HCT116 (cell line): ENCODE results near the gene RSPH9. TPM values are rescaled to one million over a fixed set of nuclear protein-coding genes. Genes with fewer than 3 reads are reported as not detected.

Experiments used
- ATAC-seq: fragments of 200-7000 bp; cut with Tn5 transposase; 2 replicates; pipeline ENCODE4 v1.9.1; 2020; ENCODE audit warnings: mild to moderate bottlenecking, moderate library complexity
- BruUV-seq: library from RNA; stranded (reverse); fragments of 400-500 nt; replicated peaks from 2 replicates; lab custom pipeline; 2021; lab: Mats Ljungman, UMichigan
- CTCF ChIA-PET: fragments of 300-600 bp; sonication (Branson Sonifier 250); formaldehyde crosslinking; loops from one replicate; lab custom pipeline; 2021; ENCODE audit warnings: antibody characterized with exemption; lab: Charles Lee
- POLR2A ChIA-PET: fragments of 300-600, 350-600 bp; sonication (Branson Sonifier 250); formaldehyde crosslinking; loops from one replicate; lab custom pipeline; 2021; ENCODE audit warnings: antibody characterized with exemption; lab: Charles Lee
- RAD21 ChIA-PET, 2 experiments: fragments of 300-600 bp; sonication (Branson Sonifier 250); formaldehyde crosslinking; loops; one replicate each; lab custom pipeline; 2023; ENCODE audit warnings: low total read pairs in 2 of 2; ENCODE audit not compliant: uncharacterized antibody in 2 of 2, unreplicated experiment in 2 of 2, low non-redundant PET in 1 of 2; lab: Charles Lee
- DNase-seq: peaks from one replicate; pipeline ENCODE4 v3.0.0-alpha.2; 2010; ENCODE audit warnings: low read depth, low spot score
- H2AFZ ChIP-seq: fragments of 200-600 bp; shearing (Covaris generic), sonication (generic); 2 replicates; pipeline ENCODE4 v1.6.1; 2017; ENCODE audit warnings: low read depth, mixed run types, mixed read lengths, antibody characterized with exemption, low read length; ENCODE audit not compliant: poor library complexity, severe bottlenecking
- H3K27ac ChIP-seq: 2 replicates; pipeline ENCODE4 v1.5.1; 2012; ENCODE audit warnings: low read depth, low read length
- H3K27me3 ChIP-seq: fragments of 200-600 bp; sonication (generic); 2 replicates; pipeline ENCODE4 v1.6.1; 2016; ENCODE audit warnings: mixed run types, low read length, mixed read lengths; ENCODE audit not compliant: insufficient read depth
- H3K36me3 ChIP-seq, 2 experiments: fragments of 200-500 bp in 1 of 2; fragments of 200-600 bp in 1 of 2; sonication (Bioruptor generic) in 1 of 2; sonication (generic) in 1 of 2; 2 replicates each; pipeline versions ENCODE4 v1.5.1 to v1.6.1; 2014 to 2016; ENCODE audit warnings: low read length in 2 of 2, inconsistent platforms in 1 of 2, mixed read lengths in 1 of 2, mixed run types in 1 of 2; ENCODE audit not compliant: insufficient read depth in 2 of 2, control insufficient read depth in 1 of 2
- H3K4me1 ChIP-seq, 2 experiments: fragments of 200-600 bp in 1 of 2; sonication (generic) in 1 of 2; 2 replicates each; pipeline versions ENCODE4 v1.5.1 to v1.6.1; 2012 to 2017; ENCODE audit warnings: low read length in 2 of 2, inconsistent platforms in 1 of 2, mild to moderate bottlenecking in 1 of 2, mixed read lengths in 1 of 2, mixed run types in 1 of 2, moderate library complexity in 1 of 2; ENCODE audit not compliant: insufficient read depth in 2 of 2, control insufficient read depth in 1 of 2
- H3K4me2 ChIP-seq: fragments of 200-600 bp; sonication (generic); 2 replicates; pipeline ENCODE4 v1.6.1; 2017; ENCODE audit warnings: mixed run types, low read length, mixed read lengths
- H3K4me3 ChIP-seq, 2 experiments: fragments of 200-600 bp in 1 of 2; sonication (generic) in 1 of 2; replicated peaks in 1 of 2; 2 replicates each; pipeline ENCODE4 v1.5.1; 2011 to 2016; ENCODE audit warnings: low read length in 2 of 2, control low read depth in 1 of 2, low read depth in 1 of 2, mild to moderate bottlenecking in 1 of 2, mixed read lengths in 1 of 2, mixed run types in 1 of 2
- H3K79me2 ChIP-seq: fragments of 200-600 bp; sonication (generic); 2 replicates; pipeline ENCODE4 v1.6.1; 2017; ENCODE audit warnings: mild to moderate bottlenecking, mixed run types, low read length, moderate library complexity, mixed read lengths; ENCODE audit not compliant: insufficient read depth
- H3K9ac ChIP-seq: fragments of 200-600 bp; sonication (generic); 2 replicates; pipeline ENCODE4 v1.6.1; 2016; ENCODE audit warnings: low read length, mixed read lengths
- H3K9me2 ChIP-seq: fragments of 200-600 bp; sonication (generic), shearing (Covaris generic); 2 replicates; pipeline ENCODE4 v1.6.1; 2017; ENCODE audit warnings: mixed run types, mild to moderate bottlenecking, moderate library complexity; ENCODE audit not compliant: insufficient read depth
- H3K9me3 ChIP-seq, 2 experiments: fragments of 200-500 bp in 1 of 2; fragments of 200-600 bp in 1 of 2; sonication (Bioruptor generic) in 1 of 2; sonication (generic) in 1 of 2; 2 replicates each; pipeline ENCODE4 v1.6.1; 2014 to 2017; ENCODE audit warnings: low read length in 2 of 2, mixed read lengths in 2 of 2, inconsistent platforms in 1 of 2, low read depth in 1 of 2, mild to moderate bottlenecking in 1 of 2, mixed run types in 1 of 2, moderate library complexity in 1 of 2; ENCODE audit not compliant: control insufficient read depth in 1 of 2, insufficient read depth in 1 of 2
- H4K20me1 ChIP-seq: fragments of 200-600 bp; sonication (generic), shearing (Covaris generic); 2 replicates; pipeline ENCODE4 v1.6.1; 2017; ENCODE audit warnings: mixed run types, mild to moderate bottlenecking, moderate library complexity; ENCODE audit not compliant: insufficient read depth
- ELF1 ChIP-seq: IDR thresholded peaks from 2 replicates; pipeline ENCODE4 v1.6.1; 2012; ENCODE audit warnings: low read depth, borderline replicate concordance
- EZH2 ChIP-seq: fragments of 200-600 bp; sonication (generic); IDR thresholded peaks from 2 replicates; pipeline ENCODE4 v1.6.1; 2017; ENCODE audit warnings: antibody characterized with exemption, mixed run types
- EZH2phosphoT487 ChIP-seq: fragments of 200-600 bp; IDR thresholded peaks from 2 replicates; pipeline ENCODE4 v1.6.1; 2018; ENCODE audit warnings: antibody characterized with exemption, borderline replicate concordance
- POLR2A ChIP-seq: IDR thresholded peaks from 2 replicates; pipeline ENCODE4 v1.7.0; 2011; ENCODE audit warnings: borderline replicate concordance; ENCODE audit not compliant: insufficient read depth, insufficient read length; ENCODE audit errors: extremely low read depth
- RAD21 ChIP-seq: IDR thresholded peaks from 2 replicates; pipeline ENCODE4 v1.6.1; 2012; ENCODE audit warnings: low read depth, mild to moderate bottlenecking
- SIN3A ChIP-seq: IDR thresholded peaks from 2 replicates; pipeline ENCODE4 v1.6.1; 2012; ENCODE audit warnings: low read depth
- SP1 ChIP-seq: IDR thresholded peaks from 2 replicates; pipeline ENCODE4 v1.6.1; 2012; ENCODE audit warnings: low read depth
- SRF ChIP-seq: IDR thresholded peaks from 2 replicates; pipeline ENCODE4 v1.6.1; 2012; ENCODE audit warnings: low read depth
- TCF7L2 ChIP-seq: IDR thresholded peaks from 2 replicates; pipeline ENCODE4 v1.7.0; 2011; ENCODE audit warnings: borderline replicate concordance, inconsistent platforms; ENCODE audit not compliant: insufficient read depth, insufficient read length; ENCODE audit errors: extremely low read depth
- ZFX ChIP-seq: fragments of 450-650 bp; IDR thresholded peaks from 2 replicates; pipeline ENCODE4 v1.6.1; 2017
- intact Hi-C: fragments of 100-400 bp; cut with micrococcal nuclease; formaldehyde crosslinking; loops from 2 replicates; pipeline ENCODE4 v1.10.0; 2022
- total RNA-seq: library from RNA; stranded (reverse); gene quantifications from one replicate; pipeline ENCODE4 v1.2.1, GENCODE V29; 2021; ENCODE audit not compliant: unreplicated experiment
- TF ChIP-seq, protein P1 (sequence below): IDR thresholded peaks from 2 replicates; pipeline ENCODE4 v1.6.1; 2012
- TF ChIP-seq, protein P2 (sequence below): IDR thresholded peaks from 2 replicates; pipeline ENCODE4 v1.6.1; 2012
- TF ChIP-seq, protein P3 (sequence below), 3 experiments: fragments of 200-600 bp in 1 of 3; sonication (generic) in 1 of 3; IDR thresholded peaks in 2 of 3; conservative IDR thresholded peaks in 1 of 3; 2 replicates each; pipeline ENCODE4 v1.5.1; 2012 to 2017; ENCODE audit warnings: low read depth in 2 of 3, low read length in 2 of 3, antibody characterized with exemption in 1 of 3, borderline replicate concordance in 1 of 3, control low read depth in 1 of 3, mild to moderate bottlenecking in 1 of 3, mixed read lengths in 1 of 3, mixed run types in 1 of 3, moderate library complexity in 1 of 3; ENCODE audit not compliant: insufficient read depth in 1 of 3

Gene RSPH9
- total RNA-seq, 1 experiment from 2014 or later = not detected

DNA sequence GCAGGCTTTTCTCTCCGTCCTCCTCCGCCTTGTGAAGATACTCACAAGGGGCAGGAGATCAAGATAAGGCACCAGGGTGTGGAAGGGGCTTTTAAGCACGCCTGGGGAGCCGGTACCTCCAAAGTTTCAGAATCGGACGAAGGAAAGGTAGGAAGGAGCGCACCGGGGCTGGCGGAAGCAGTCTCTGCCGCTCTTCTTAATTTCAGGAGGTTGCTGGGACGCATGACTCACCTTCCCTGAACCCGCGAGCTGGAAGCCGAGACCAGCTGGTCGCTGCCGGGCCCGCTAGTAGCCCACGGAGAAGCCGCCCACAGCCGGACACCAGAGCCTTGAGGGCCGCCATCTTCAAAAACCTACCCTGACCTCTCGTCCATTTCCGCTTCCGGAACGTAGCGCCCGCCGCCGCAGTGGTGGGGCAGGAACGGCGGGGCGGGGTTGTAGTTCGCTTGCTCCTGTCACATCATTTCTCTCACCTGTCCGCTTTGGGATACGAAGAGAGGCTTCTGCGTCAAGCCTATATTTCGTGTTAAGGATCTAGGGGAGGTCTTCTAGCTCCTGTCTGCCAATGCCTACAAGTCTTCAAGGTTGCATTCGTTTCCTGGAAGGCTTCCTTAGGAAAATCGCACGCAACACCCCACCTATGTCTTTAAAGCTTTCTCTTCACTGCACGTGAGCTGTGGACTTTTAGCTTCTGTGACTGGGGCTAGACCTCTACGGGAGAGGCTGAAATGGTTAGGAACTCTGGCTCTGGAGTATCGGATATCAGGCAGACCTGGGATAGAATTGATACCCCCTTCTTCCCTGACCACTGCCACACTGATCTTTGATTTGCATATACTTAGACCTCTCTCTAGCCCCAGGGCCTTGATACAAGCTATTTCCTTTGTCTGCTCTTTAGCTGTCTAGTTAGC lies 42.9 kb downstream of the RSPH9 start, which contains the start of gene MRPS18A (continued):
- TF ChIP-seq, protein P1, sequence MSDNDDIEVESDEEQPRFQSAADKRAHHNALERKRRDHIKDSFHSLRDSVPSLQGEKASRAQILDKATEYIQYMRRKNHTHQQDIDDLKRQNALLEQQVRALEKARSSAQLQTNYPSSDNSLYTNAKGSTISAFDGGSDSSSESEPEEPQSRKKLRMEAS = peak; percentile 76
- TF ChIP-seq RAD21 (0 out of 2 replicates have a peak, but pooled peaks have one; percentile 12), EZH2phosphoT487 (no peak), EZH2 (no peak), SRF (no peak), POLR2A (peak; percentile 74)

DNA sequence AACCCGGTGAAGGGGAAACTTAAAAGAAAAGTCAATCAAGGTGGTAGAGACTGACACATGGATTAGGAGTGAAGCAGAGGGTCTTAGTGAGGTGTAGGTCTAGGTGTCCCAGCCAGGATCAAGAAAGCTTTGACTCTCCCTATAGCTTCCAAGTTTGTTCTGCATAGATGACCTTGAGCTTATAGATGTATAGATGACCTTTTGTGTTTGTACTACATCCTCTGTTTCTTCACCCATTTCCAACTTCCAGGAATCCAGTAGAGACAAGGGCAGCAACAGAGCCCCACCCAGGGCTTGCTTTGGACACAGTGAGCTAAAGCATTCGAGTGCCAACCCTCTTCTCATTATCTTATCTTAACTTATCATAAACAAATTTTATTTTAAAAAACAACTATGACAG lies 44.6 kb downstream of the RSPH9 start:
- Histone ChIP-seq H3K9ac (no peak overlapping the region), H3K36me3 (no peaks in the 10 kb centered on the region), H3K79me2 (peaks cover 32% of the 10 kb centered on the region), H3K4me2 (no peak overlapping the region), H3K27ac (no peak overlapping the region), H3K9me2 (no peaks in the 10 kb centered on the region), H3K9me3 (no peaks in the 10 kb centered on the region), H2AFZ (no peak overlapping the region), H4K20me1 (no peaks in the 10 kb centered on the region; the same call in 1 of the 2 replicates), H3K27me3 (no peaks in the 10 kb centered on the region), H3K4me1 (peaks cover 10 to 18% of the 10 kb centered on the region in 2 experiments; a peak in 3 of 4 replicates), H3K4me3 (no peak overlapping the region)
- intact Hi-C loops = no loop called here
- ChIA-PET RAD21 (no interaction called here), CTCF (interaction anchor here (1.0 kb wide), 1 partner anchor 21 kb away, joined by 3 read pairs; no protein-coding TSS in a partner anchor), POLR2A (no interaction called here)
- BruUV-seq = no TSS peak
- ATAC-seq = no peak
- no peak for DNase-seq
- no peak for TF ChIP-seq ZFX
- no peak for TF ChIP-seq TCF7L2
- TF ChIP-seq RAD21 = no peak
- TF ChIP-seq SP1 = no peak
- TF ChIP-seq, protein P2, sequence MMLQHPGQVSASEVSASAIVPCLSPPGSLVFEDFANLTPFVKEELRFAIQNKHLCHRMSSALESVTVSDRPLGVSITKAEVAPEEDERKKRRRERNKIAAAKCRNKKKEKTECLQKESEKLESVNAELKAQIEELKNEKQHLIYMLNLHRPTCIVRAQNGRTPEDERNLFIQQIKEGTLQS = no peak
- TF ChIP-seq ELF1 = no peak
- TF ChIP-seq, protein P1 = no peak
- TF ChIP-seq, protein P3, sequence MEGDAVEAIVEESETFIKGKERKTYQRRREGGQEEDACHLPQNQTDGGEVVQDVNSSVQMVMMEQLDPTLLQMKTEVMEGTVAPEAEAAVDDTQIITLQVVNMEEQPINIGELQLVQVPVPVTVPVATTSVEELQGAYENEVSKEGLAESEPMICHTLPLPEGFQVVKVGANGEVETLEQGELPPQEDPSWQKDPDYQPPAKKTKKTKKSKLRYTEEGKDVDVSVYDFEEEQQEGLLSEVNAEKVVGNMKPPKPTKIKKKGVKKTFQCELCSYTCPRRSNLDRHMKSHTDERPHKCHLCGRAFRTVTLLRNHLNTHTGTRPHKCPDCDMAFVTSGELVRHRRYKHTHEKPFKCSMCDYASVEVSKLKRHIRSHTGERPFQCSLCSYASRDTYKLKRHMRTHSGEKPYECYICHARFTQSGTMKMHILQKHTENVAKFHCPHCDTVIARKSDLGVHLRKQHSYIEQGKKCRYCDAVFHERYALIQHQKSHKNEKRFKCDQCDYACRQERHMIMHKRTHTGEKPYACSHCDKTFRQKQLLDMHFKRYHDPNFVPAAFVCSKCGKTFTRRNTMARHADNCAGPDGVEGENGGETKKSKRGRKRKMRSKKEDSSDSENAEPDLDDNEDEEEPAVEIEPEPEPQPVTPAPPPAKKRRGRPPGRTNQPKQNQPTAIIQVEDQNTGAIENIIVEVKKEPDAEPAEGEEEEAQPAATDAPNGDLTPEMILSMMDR (IDR thresholded peaks at IDR 0.05 in 2 of 3, conservative IDR thresholded peaks at IDR 0.05 in 1 of 3; ENCODE audit: borderline replicate concordance in 1 of 3, insufficient read depth in 1 of 3, low read depth in 2 of 3, low read length in 2 of 3) = no peak
- no peak for TF ChIP-seq SIN3A
